ENCODE measurements around the gene C9orf78.

The C9orf78 gene

GRCh38 chr9:129835128-129835859, at the start of gene C9orf78, which contains the start of gene USP20:
C9orf78 (minus strand) TSS chr9:129835275; CDS start chr9:129835221, 54 bp downstream.
USP20 (plus strand) TSS chr9:129835458; CDS start chr9:129852556, 17,098 bp downstream.
- DNase-seq, result peak; percentile 98

- peak; percentile 61 for DNase-seq
Measured at GRCh38 chr9:129884220-129885017, 49.3 kb upstream of the C9orf78 start.

- no peak for DNase-seq
Measured at GRCh38 chr9:129881547-129882324, 46.7 kb upstream of the C9orf78 start.

- no peak for DNase-seq
Measured at GRCh38 chr9:129880654-129881546, 45.8 kb upstream of the C9orf78 start.

GRCh38 chr9:129879991-129880653, 45.0 kb upstream of the C9orf78 start:
- DNase-seq, result no peak

- DNase-seq, result no peak
Measured at GRCh38 chr9:129879103-129879699, 44.1 kb upstream of the C9orf78 start.

GRCh38 chr9:129878291-129878690, 43.2 kb upstream of the C9orf78 start:
- no peak for DNase-seq

- DNase-seq, result no peak
Measured at GRCh38 chr9:129876815-129877214, 41.7 kb upstream of the C9orf78 start.

- no peak for DNase-seq
Measured at GRCh38 chr9:129875687-129876395, 40.8 kb upstream of the C9orf78 start.

- DNase-seq, result no peak
Measured at GRCh38 chr9:129875181-129875611, 40.1 kb upstream of the C9orf78 start.

- DNase-seq, result no peak
Measured at GRCh38 chr9:129874261-129875101, 39.4 kb upstream of the C9orf78 start.

- DNase-seq, result no peak
Measured at GRCh38 chr9:129873563-129874190, 38.6 kb upstream of the C9orf78 start.

- no peak for DNase-seq
Measured at GRCh38 chr9:129871046-129871445, 36.0 kb upstream of the C9orf78 start.

GRCh38 chr9:129869585-129870501, 34.8 kb upstream of the C9orf78 start:
- DNase-seq, result no peak

GRCh38 chr9:129868872-129869486, 33.9 kb upstream of the C9orf78 start:
- DNase-seq, result no peak

- no peak for DNase-seq
Measured at GRCh38 chr9:129868023-129868871, 33.2 kb upstream of the C9orf78 start.
